Lower leg skin (tissue), 4 donors: ENCODE results near the gene MRPL30. TPM values are rescaled to one million over a fixed set of nuclear protein-coding genes. Genes with fewer than 3 reads are reported as not detected.
"Not testable (repeated sequence)": the region's sequence is repeated elsewhere in the genome, so short reads cannot be mapped to it uniquely, and the experiment has no call there.

ENCODE experiments used
- DNase-seq, 2 donors: peaks; one replicate each; pipeline ENCODE4 v3.0.0-alpha.2; 2019; ENCODE audit warnings: low spot score in 2 of 2
- H3K4me3 ChIP-seq: fragments of 200-600 bp; sonication (generic); 2 replicates; pipeline ENCODE4 v1.5.1; 2017; ENCODE audit warnings: mild to moderate bottlenecking, low read depth; ENCODE audit not compliant: poor library complexity, severe bottlenecking
- CTCF ChIP-seq, 3 donors: fragments of 450-650 bp; IDR thresholded peaks; one replicate each; pipeline ENCODE4 v1.5.1; 2016; ENCODE audit warnings: antibody characterized with exemption in 3 of 3, mild to moderate bottlenecking in 3 of 3, moderate library complexity in 2 of 3
- POLR2A ChIP-seq, 2 donors: fragments of 450-650 bp; IDR thresholded peaks; one replicate each; pipeline ENCODE4 v1.6.1; 2016 to 2017; ENCODE audit warnings: antibody characterized with exemption in 2 of 2, mild to moderate bottlenecking in 1 of 2, moderate library complexity in 1 of 2
- WGBS, 2 donors: methylation state at CpG; one replicate each; pipeline ENCODE4 v1.1.5; 2018; 5-methylcytosine and 5-hydroxymethylcytosine counted together
- intact Hi-C: fragments of 100-400 bp; cut with DNase I; formaldehyde crosslinking; loops from one replicate; pipeline ENCODE4 v1.15.0; 2023; ENCODE audit warnings: low total_unique reads
- total RNA-seq, 4 donors: library from RNA; depleted of rRNA; stranded (reverse); fragments of >200 nt; gene quantifications; one replicate each; pipeline ENCODE4 v1.1.0, GENCODE V29; 2016

Gene MRPL30
- total RNA-seq, 4 donors from 2014 or later: 26.6 to 33.0 (median 30.0) TPM

- WGBS, 2 donors: 79 to 87% methylated on average over 4 of the region's 4 CpGs
- no peak for TF ChIP-seq POLR2A (IDR thresholded peaks at IDR 0.05)
- no peak for TF ChIP-seq CTCF (IDR thresholded peaks at IDR 0.05)
- DNase-seq: no peak
- no peak overlapping the region for H3K4me3 ChIP-seq
- intact Hi-C loops: no loop called here
Observed at GRCh38 chr2:99217929-99218501, 37.0 kb downstream of the MRPL30 start.

GRCh38 chr2:99233177-99233576 is 52.2 kb downstream of the MRPL30 start:
- intact Hi-C loops, H3K4me3 ChIP-seq: not testable (repeated sequence)

GRCh38 chr2:99238599-99238998 is 57.6 kb downstream of the MRPL30 start:
- TF ChIP-seq CTCF (IDR thresholded peaks at IDR 0.05) (no peak), POLR2A (IDR thresholded peaks at IDR 0.05) (no peak)
- WGBS, 2 donors: 88 to 91% methylated on average over 6 of the region's 6 CpGs
- no peak for DNase-seq
- no peak overlapping the region for H3K4me3 ChIP-seq
- intact Hi-C loops: no loop called here

More at GRCh38 chr2:99233177-99233576, 52.2 kb downstream of the MRPL30 start:
- not testable (repeated sequence) for DNase-seq

- no peak overlapping the region for H3K4me3 ChIP-seq
- TF ChIP-seq CTCF (IDR thresholded peaks at IDR 0.05) (no peak), POLR2A (IDR thresholded peaks at IDR 0.05) (no peak)
- WGBS, 2 donors: 88 to 96% methylated on average over 6 of the region's 6 CpGs
- intact Hi-C loops: no loop called here
- no peak for DNase-seq
Observed at GRCh38 chr2:99240431-99240830, 59.4 kb downstream of the MRPL30 start.

GRCh38 chr2:99242151-99242550 is 61.2 kb downstream of the MRPL30 start:
- 70 to 73% methylated on average over 6 of the region's 6 CpGs for WGBS, 2 donors
- intact Hi-C loops: no loop called here

More at GRCh38 chr2:99242151-99242550, 61.2 kb downstream of the MRPL30 start:
- DNase-seq: no peak
- TF ChIP-seq CTCF (IDR thresholded peaks at IDR 0.05) (no peak), POLR2A (IDR thresholded peaks at IDR 0.05) (no peak)
- no peak overlapping the region for H3K4me3 ChIP-seq

Other genes with a start within 250 kb of the MRPL30 start
- 10 to 100 TPM; 10.9 to 22.6 (median 14.0) TPM for gene CRACDL, start 245.0 kb upstream of the MRPL30 start, total RNA-seq
- gene C2orf15, start 39.5 kb upstream of the MRPL30 start, total RNA-seq: 1 to 10 TPM; 1.2 to 4.2 (median 2.7) TPM
- gene TSGA10, start 26.2 kb upstream of the MRPL30 start, total RNA-seq: 10 to 100 TPM in 2 of 4 donors, 1 to 10 TPM in 2; 7.0 to 12.6 (median 10.8) TPM
- gene LIPT1, start 26.2 kb upstream of the MRPL30 start, total RNA-seq: 1 to 10 TPM; 3.3 to 9.8 (median 5.7) TPM
- gene MITD1, start 126 bp upstream of the MRPL30 start, total RNA-seq: 10 to 100 TPM; 14.5 to 32.4 (median 25.4) TPM
- gene LYG2, start 74.5 kb downstream of the MRPL30 start, total RNA-seq: 1 to 10 TPM in 1 of 4 donors, not detected in 3; 9.6 TPM
- gene LYG1, start 120.0 kb downstream of the MRPL30 start, total RNA-seq: 1 to 10 TPM in 1 of 4 donors, under 1 TPM in 1, not detected in 2; 0.97 to 1.7 TPM
- 10 to 100 TPM; 22.8 to 36.5 (median 33.1) TPM for gene TXNDC9, start 155.1 kb downstream of the MRPL30 start, total RNA-seq
- 10 to 100 TPM; 25.4 to 30.7 (median 29.0) TPM for gene EIF5B, start 156.2 kb downstream of the MRPL30 start, total RNA-seq